Epidermal melanocyte (primary cell): ENCODE measurements around the gene OPCML.

ENCODE experiments used
- DNase-seq: peaks from one replicate; pipeline ENCODE4 v3.0.0; 2011; ENCODE audit warnings: low spot score; ENCODE audit not compliant: insufficient read length

The OPCML gene

GRCh38 chr11:132528181-132528580 lies 1004.1 kb downstream of the OPCML start:
- no peak for DNase-seq

- no peak for DNase-seq
Measured at GRCh38 chr11:132523929-132524328, 1008.4 kb downstream of the OPCML start.

- no peak for DNase-seq
Measured at GRCh38 chr11:132520199-132520598, 1012.1 kb downstream of the OPCML start.

- no peak for DNase-seq
Measured at GRCh38 chr11:132519241-132519815, 1013.0 kb downstream of the OPCML start.

- DNase-seq = no peak
Measured at GRCh38 chr11:132504501-132505041, 1027.7 kb downstream of the OPCML start.

- DNase-seq = no peak
Measured at GRCh38 chr11:132501356-132501755, 1030.9 kb downstream of the OPCML start.

GRCh38 chr11:132499661-132500060 lies 1032.6 kb downstream of the OPCML start:
- DNase-seq = no peak

- DNase-seq = no peak
Measured at GRCh38 chr11:132496341-132496740, 1036.0 kb downstream of the OPCML start.

- DNase-seq = no peak
Measured at GRCh38 chr11:132493801-132494200, 1038.5 kb downstream of the OPCML start.

GRCh38 chr11:132490978-132491377 lies 1041.3 kb downstream of the OPCML start:
- DNase-seq = no peak

GRCh38 chr11:132486060-132486459 lies 1046.2 kb downstream of the OPCML start:
- no peak for DNase-seq

- no peak for DNase-seq
Measured at GRCh38 chr11:132475026-132475425, 1057.3 kb downstream of the OPCML start.

- DNase-seq = no peak
Measured at GRCh38 chr11:132472411-132473172, 1059.7 kb downstream of the OPCML start.

GRCh38 chr11:132471466-132471865 lies 1060.8 kb downstream of the OPCML start:
- no peak for DNase-seq

GRCh38 chr11:132466983-132467382 lies 1065.3 kb downstream of the OPCML start:
- no peak for DNase-seq

- no peak for DNase-seq
Measured at GRCh38 chr11:132464939-132465338, 1067.4 kb downstream of the OPCML start.

GRCh38 chr11:132464003-132464342 lies 1068.3 kb downstream of the OPCML start:
- DNase-seq = no peak

GRCh38 chr11:132463295-132464002 lies 1068.9 kb downstream of the OPCML start:
- no peak for DNase-seq

GRCh38 chr11:132459736-132460135 lies 1072.6 kb downstream of the OPCML start:
- DNase-seq = no peak

GRCh38 chr11:132457445-132457844 lies 1074.9 kb downstream of the OPCML start:
- no peak for DNase-seq

GRCh38 chr11:132456751-132457328 lies 1075.5 kb downstream of the OPCML start:
- no peak for DNase-seq

- no peak for DNase-seq
Measured at GRCh38 chr11:132455044-132455443, 1077.3 kb downstream of the OPCML start.
